GM18873 (cell line): ENCODE data around the gene ZNF484.
"Not testable (repeated sequence)": the region's sequence is repeated elsewhere in the genome, so short reads cannot be mapped to it uniquely, and the experiment has no call there.

ENCODE experiments used
- ATAC-seq: cut with Tn5 transposase; IDR thresholded peaks from one replicate; pipeline ENCODE4 v1.9.1; 2021; ENCODE audit warnings: mild to moderate bottlenecking, moderate library complexity, moderate number of reproducible peaks; ENCODE audit not compliant: unreplicated experiment, low FRiP score

The ZNF484 gene

GRCh38 chr9:92796337-92796804 lies 81.5 kb downstream of the ZNF484 start:
- not testable (repeated sequence) for ATAC-seq

DNA sequence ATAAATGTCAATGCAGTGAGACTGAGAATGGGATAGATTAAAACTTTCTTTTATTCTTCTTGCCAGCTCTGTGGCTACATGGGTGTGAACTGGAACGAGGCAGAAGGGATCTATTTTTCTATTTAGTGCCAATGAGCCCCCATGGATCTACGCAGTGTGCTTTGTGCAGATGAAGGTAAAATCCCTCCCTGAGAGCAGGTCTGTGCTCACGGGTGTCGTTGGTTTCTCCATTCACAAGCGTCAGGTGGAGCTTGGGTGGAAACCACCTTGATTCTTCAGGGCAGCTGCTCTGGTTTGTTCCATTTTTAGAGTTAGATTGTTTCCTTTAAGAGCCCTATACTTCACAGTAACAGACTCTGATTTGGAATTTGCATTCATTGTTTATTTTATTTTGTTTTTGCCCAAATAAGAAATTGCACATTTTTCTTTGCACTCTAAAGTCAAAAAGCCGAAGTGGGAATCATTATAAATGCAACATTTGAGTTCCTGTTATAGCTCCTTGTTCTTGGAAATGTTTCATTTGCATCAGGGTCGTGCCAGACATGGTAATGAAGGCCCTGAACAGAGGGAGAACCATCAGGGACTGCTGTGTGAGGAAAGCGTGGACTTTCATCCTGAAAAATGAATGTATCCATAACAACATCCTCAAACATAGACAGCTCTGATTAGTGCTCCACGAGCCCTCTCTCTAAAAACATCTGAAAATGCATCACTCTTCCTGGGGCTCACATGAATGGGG lies 82.1 kb downstream of the ZNF484 start:
- no peak for ATAC-seq
